ENCODE data around the gene EPHA4.

GRCh38 chr2:221422516-221423209, 149.4 kb downstream of the EPHA4 start:
- no peak for TF ChIP-seq CTCF (IDR thresholded peaks at IDR 0.05; ENCODE audit: borderline replicate concordance, extremely low read depth, low read length, poor library complexity, severe bottlenecking)
- TF ChIP-seq EZH2 (IDR thresholded peaks at IDR 0.05; ENCODE audit: borderline replicate concordance, low read depth, low read length, severe bottlenecking), result no peak
